ENCODE measurements around the gene STX1B.

DNA sequence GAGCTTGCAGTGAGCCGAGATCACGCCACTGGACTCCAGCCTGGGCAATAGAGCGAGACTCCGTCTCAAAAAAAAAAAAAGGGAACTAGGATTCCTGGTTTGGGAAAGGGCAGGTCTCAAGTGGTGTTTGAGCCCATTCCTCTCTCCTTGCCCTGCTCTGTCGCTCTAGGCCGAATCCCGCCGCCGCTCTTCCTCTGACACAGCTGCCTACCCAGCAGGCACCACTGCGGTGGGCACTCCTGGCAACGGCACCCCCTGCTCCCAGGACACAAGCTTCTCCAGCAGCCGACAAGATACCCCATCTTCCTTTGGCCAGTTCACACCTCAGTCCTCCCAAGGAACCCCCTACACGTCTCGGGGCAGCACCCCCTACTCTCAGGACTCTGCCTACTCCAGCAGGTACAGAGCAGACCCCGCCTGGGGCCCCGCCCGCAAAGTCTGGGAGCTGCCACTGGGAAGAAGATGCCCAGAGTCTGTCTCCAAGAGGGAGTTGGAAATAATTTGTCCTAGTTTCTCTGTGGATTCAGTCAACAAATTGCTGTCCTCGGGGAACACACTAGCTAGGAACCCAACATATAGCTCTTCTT, 46.4 kb downstream of the STX1B start:
- TF ChIP-seq CTCF (IDR thresholded peaks at IDR 0.05; ENCODE audit: insufficient read depth, low read depth, low read length): no peak
- TF ChIP-seq EZH2 (IDR thresholded peaks at IDR 0.05; ENCODE audit: insufficient read depth, low read length): no peak

Measured in astrocyte (in vitro differentiated cells and primary cell).